ENCODE data around the gene ISG20L2. TPM values are rescaled to one million over a fixed set of nuclear protein-coding genes. Genes with fewer than 3 reads are reported as not detected.
A peak's percentile ranks its signal among the peaks of the same experiment; 100 is the strongest.

ISG20L2 gene
- polyA plus RNA-seq, 4 donors = 44.0 to 50.0 (median 45.3) TPM

GRCh38 chr1:156708218-156708661, 20.3 kb downstream of the ISG20L2 start:
- no peak for DNase-seq (ENCODE audit: low read depth in 4 of 4, low spot score in 3 of 4)

- no peak for DNase-seq (ENCODE audit: low read depth in 4 of 4, low spot score in 3 of 4)
Measured at GRCh38 chr1:156707417-156708217, 20.9 kb downstream of the ISG20L2 start.

- no peak for DNase-seq (ENCODE audit: low read depth in 4 of 4, low spot score in 3 of 4)
Measured at GRCh38 chr1:156706657-156707416, 21.7 kb downstream of the ISG20L2 start.

- peak in 1 of 4 donors; percentile 73 for DNase-seq (ENCODE audit: low read depth in 4 of 4, low spot score in 3 of 4)
Measured at GRCh38 chr1:156705918-156706656, 22.5 kb downstream of the ISG20L2 start.

GRCh38 chr1:156705321-156705917, 23.1 kb downstream of the ISG20L2 start, which contains the start of gene CRABP2:
CRABP2 (minus strand) TSS chr1:156705583; CDS start chr1:156705446, 137 bp downstream.
- DNase-seq (ENCODE audit: low read depth in 4 of 4, low spot score in 3 of 4) = no peak

GRCh38 chr1:156704930-156705320, 23.6 kb downstream of the ISG20L2 start:
- DNase-seq (ENCODE audit: low read depth in 4 of 4, low spot score in 3 of 4) = no peak

- no peak for DNase-seq (ENCODE audit: low read depth in 4 of 4, low spot score in 3 of 4)
Measured at GRCh38 chr1:156704166-156704711, 24.3 kb downstream of the ISG20L2 start.

GRCh38 chr1:156703741-156704140, 24.8 kb downstream of the ISG20L2 start:
- no peak for DNase-seq (ENCODE audit: low read depth in 4 of 4, low spot score in 3 of 4)

- no peak for DNase-seq (ENCODE audit: low read depth in 4 of 4, low spot score in 3 of 4)
Measured at GRCh38 chr1:156703336-156703735, 25.2 kb downstream of the ISG20L2 start.

- DNase-seq (ENCODE audit: low read depth in 4 of 4, low spot score in 3 of 4) = no peak
Measured at GRCh38 chr1:156700736-156701531, 27.6 kb downstream of the ISG20L2 start.

- DNase-seq (ENCODE audit: low read depth in 4 of 4, low spot score in 3 of 4) = no peak
Measured at GRCh38 chr1:156698995-156699394, 29.6 kb downstream of the ISG20L2 start.

- no peak for DNase-seq (ENCODE audit: low read depth in 4 of 4, low spot score in 3 of 4)
Measured at GRCh38 chr1:156697481-156697880, 31.1 kb downstream of the ISG20L2 start.

GRCh38 chr1:156696755-156697154, 31.8 kb downstream of the ISG20L2 start:
- DNase-seq (ENCODE audit: low read depth in 4 of 4, low spot score in 3 of 4) = no peak

- no peak for DNase-seq (ENCODE audit: low read depth in 4 of 4, low spot score in 3 of 4)
Measured at GRCh38 chr1:156694690-156694962, 33.9 kb downstream of the ISG20L2 start.

GRCh38 chr1:156693848-156694689, 34.5 kb downstream of the ISG20L2 start:
- DNase-seq (ENCODE audit: low read depth in 4 of 4, low spot score in 3 of 4) = no peak

- peak in 3 of 4 donors; percentile 75 to 84 (median 80) for DNase-seq (ENCODE audit: low read depth in 4 of 4, low spot score in 3 of 4)
Measured at GRCh38 chr1:156692925-156693847, 35.4 kb downstream of the ISG20L2 start.

- DNase-seq (ENCODE audit: low read depth in 4 of 4, low spot score in 3 of 4) = no peak
Measured at GRCh38 chr1:156692441-156692924, 36.1 kb downstream of the ISG20L2 start.

Data from right renal pelvis (tissue), 4 donors.